ENCODE measurements around the gene ACOX3. TPM values are rescaled to one million over a fixed set of nuclear protein-coding genes. Genes with fewer than 3 reads are reported as not detected.

Gene ACOX3
- total and polyA plus RNA-seq, 9 of the 15 experiments (the other 6 are each of a cell fraction or from before 2014, with no cell fraction given), result 0.68 to 7.3 (median 3.7) TPM

DNA sequence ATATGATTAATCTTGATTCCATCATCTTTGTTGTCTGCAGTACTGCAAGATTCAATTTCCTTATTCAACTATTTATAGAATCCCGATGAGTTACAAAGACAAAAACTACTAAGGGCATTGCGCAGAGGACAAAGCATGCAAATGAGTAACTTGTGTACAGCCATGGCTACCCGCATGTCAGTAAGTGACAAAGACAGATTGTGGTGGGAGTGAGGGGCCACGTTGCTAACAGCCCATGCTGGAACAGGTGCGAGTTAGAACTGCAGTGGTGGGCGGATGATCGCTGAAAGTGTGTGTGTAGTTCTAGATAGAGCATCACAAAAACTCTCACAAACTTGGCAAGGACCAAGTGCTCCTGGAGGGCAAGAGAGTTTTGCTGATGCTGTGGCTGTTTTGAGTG, 49.5 kb downstream of the ACOX3 start:
- no peaks in the 10 kb centered on the region for H3K79me2 ChIP-seq (ENCODE audit: control insufficient read depth, insufficient read depth, low read length)
- CTCF ChIA-PET (ENCODE audit: low intra/inter-chr PET ratio), result no interaction called here
- TF ChIP-seq RBM39 (optimal IDR thresholded peaks at IDR 0.05; ENCODE audit: low read depth, low read length), result no peak
- TF ChIP-seq, protein P1, sequence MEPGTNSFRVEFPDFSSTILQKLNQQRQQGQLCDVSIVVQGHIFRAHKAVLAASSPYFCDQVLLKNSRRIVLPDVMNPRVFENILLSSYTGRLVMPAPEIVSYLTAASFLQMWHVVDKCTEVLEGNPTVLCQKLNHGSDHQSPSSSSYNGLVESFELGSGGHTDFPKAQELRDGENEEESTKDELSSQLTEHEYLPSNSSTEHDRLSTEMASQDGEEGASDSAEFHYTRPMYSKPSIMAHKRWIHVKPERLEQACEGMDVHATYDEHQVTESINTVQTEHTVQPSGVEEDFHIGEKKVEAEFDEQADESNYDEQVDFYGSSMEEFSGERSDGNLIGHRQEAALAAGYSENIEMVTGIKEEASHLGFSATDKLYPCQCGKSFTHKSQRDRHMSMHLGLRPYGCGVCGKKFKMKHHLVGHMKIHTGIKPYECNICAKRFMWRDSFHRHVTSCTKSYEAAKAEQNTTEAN (CRISPR knock-in tag; IDR thresholded peaks at IDR 0.05), result no peak
- TF ChIP-seq FOXK2 (conservative IDR thresholded peaks at IDR 0.05 in 1 of 2, IDR thresholded peaks at IDR 0.05 in 1 of 2; ENCODE audit: low read depth in 2 of 2), result no peak
- TF ChIP-seq HEY1 (CRISPR knock-in tag; IDR thresholded peaks at IDR 0.05; ENCODE audit: borderline replicate concordance), result no peak
- no peak for TF ChIP-seq ZBTB7A (IDR thresholded peaks at IDR 0.05; ENCODE audit: borderline replicate concordance, control insufficient read depth, low read depth, low read length)
- no peak for TF ChIP-seq PHB2 (IDR thresholded peaks at IDR 0.05; ENCODE audit: low read depth)
- no peak for TF ChIP-seq NR3C1 (CRISPR knock-in tag; IDR thresholded peaks at IDR 0.05)
- BruUV-seq (replicated peaks), result no TSS peak
- no peak for FAIRE-seq
- H3K4me3 ChIP-seq, result no peak overlapping the region
- no peaks in the 10 kb centered on the region for H3K9me3 ChIP-seq (replicated peaks; ENCODE audit: control insufficient read depth, insufficient read depth, low read depth, low read length)
- WGBS (ENCODE audit: insufficient coverage, low coverage, missing lambda C conversion rate), result 53% methylated on average over 7 of the region's 7 CpGs
- peaks cover 0 to 9% of the 10 kb centered on the region in 2 experiments; a peak in 1 of 5 replicates for H3K4me1 ChIP-seq (replicated peaks in 1 of 2; ENCODE audit: control insufficient read depth in 2 of 2, insufficient read depth in 2 of 2, low read length in 2 of 2)
- no peak overlapping the region for H3K27ac ChIP-seq (ENCODE audit: extremely low read depth, low read depth, low read length)
- H3K27me3 ChIP-seq (ENCODE audit: control insufficient read depth in 2 of 2, insufficient read depth in 2 of 2, low read length in 2 of 2), result no peaks in the 10 kb centered on the region
- H3K4me2 ChIP-seq (ENCODE audit: insufficient read depth, low read length), result no peak overlapping the region
- H3K36me3 ChIP-seq (ENCODE audit: control insufficient read depth, insufficient read depth, low read length), result no peaks in the 10 kb centered on the region
- H2AFZ ChIP-seq (ENCODE audit: low read depth, low read length), result no peak overlapping the region
- H3K9ac ChIP-seq (ENCODE audit: insufficient read depth in 1 of 2, low read depth in 2 of 2, low read length in 2 of 2), result no peak overlapping the region
- POLR2A ChIA-PET, result interaction anchor here (1.2 kb wide), 2 partner anchors 10 to 16 kb away, joined by 3 to 4 read pairs; no protein-coding TSS in a partner anchor
- in situ Hi-C loops (cut with MboI), result no loop called here
- H3K9me1 ChIP-seq (ENCODE audit: control insufficient read depth, insufficient read depth, low read length), result no peaks in the 10 kb centered on the region
- DNase-seq (ENCODE audit: extremely low read depth in 1 of 4, low spot score in 3 of 4), result no peak
- intact Hi-C loops (cut with micrococcal nuclease), result no loop called here
- ATAC-seq, result no peak
- H4K20me1 ChIP-seq (replicated peaks; ENCODE audit: control insufficient read depth, insufficient read depth, low read length), result 0 out of 2 replicates have a peak, but pooled peaks cover 3% of the 10 kb centered on the region

Data from K562 (cell line).